H1 (cell line): ENCODE measurements around the gene PDHX. TPM values are rescaled to one million over a fixed set of nuclear protein-coding genes. Genes with fewer than 3 reads are reported as not detected.

Experiments
- TEAD4 ChIP-seq: IDR thresholded peaks from 2 replicates; pipeline ENCODE4 v1.6.1; 2012; ENCODE audit warnings: low read depth, low read length, inconsistent platforms, mixed read lengths
- polyA plus RNA-seq, 7 experiments: library from polyadenylated mRNA; depleted of rRNA in 3 of 7; stranded (reverse) in 5 of 7; unstranded in 2 of 7; fragments of >200 nt in 5 of 7; fragments of 200-250 nt in 2 of 7; gene quantifications; 1 replicate in 5 of 7; 2 replicates in 1 of 7; 4 replicates in 1 of 7; pipeline versions ENCODE4 v1.2.1 to v1.2.3, GENCODE V29; 2011 to 2013; ENCODE audit warnings: missing spikeins in 2 of 7, mixed read lengths in 2 of 7
- total RNA-seq: library from RNA; stranded (reverse); fragmentation: NEBNext Ultra II Directional; extraction: Animal tissue kit (Norgen Biotek cat#: 25700); gene quantifications from 2 replicates; pipeline ENCODE4 v1.2.1, GENCODE V29; 2021

The PDHX gene
- total and polyA plus RNA-seq, 2 of the 8 experiments (the other 6 are each of a cell fraction or from before 2014, with no cell fraction given), result 12.4 to 51.9 TPM

DNA sequence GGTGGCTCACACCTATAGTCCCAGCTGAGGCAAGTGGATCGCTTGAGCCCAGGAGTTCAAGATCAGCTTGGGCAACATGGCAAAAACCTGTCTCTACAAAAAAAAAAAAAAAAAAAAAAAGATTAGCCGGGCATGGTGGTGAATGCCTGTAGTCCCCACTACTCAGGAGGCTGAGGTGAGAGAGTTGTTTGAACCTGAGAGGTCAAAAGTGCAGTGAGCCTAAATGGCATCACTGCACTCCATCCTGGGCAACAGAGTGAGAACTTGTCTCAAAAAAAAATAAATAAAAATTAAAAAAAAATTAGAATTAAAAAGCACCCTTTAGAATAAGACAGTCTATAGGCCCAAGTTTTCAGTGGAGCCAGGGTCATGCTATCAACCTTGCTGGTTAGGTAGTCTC is 95.5 kb downstream of the PDHX start (continued):
- no peak for TF ChIP-seq TEAD4
- TF ChIP-seq, all 59 proteins: peak for 0
